Neural progenitor cell (in vitro differentiated cells): ENCODE measurements around the gene VGLL3.

Experiments used
- EZH2 ChIP-seq: fragments of 200-600 bp; sonication (generic); IDR thresholded peaks from 2 replicates; pipeline ENCODE4 v1.6.1; 2017; ENCODE audit warnings: antibody characterized with exemption, mild to moderate bottlenecking, moderate library complexity
- TF ChIP-seq, protein P1 (sequence below): fragments of 200-600 bp; sonication (generic); IDR thresholded peaks from 2 replicates; pipeline ENCODE4 v1.5.1; 2017; ENCODE audit warnings: antibody characterized with exemption, mild to moderate bottlenecking

GRCh38 chr3:86954747-86955146, 36.2 kb downstream of the VGLL3 start:
- TF ChIP-seq, protein P1, sequence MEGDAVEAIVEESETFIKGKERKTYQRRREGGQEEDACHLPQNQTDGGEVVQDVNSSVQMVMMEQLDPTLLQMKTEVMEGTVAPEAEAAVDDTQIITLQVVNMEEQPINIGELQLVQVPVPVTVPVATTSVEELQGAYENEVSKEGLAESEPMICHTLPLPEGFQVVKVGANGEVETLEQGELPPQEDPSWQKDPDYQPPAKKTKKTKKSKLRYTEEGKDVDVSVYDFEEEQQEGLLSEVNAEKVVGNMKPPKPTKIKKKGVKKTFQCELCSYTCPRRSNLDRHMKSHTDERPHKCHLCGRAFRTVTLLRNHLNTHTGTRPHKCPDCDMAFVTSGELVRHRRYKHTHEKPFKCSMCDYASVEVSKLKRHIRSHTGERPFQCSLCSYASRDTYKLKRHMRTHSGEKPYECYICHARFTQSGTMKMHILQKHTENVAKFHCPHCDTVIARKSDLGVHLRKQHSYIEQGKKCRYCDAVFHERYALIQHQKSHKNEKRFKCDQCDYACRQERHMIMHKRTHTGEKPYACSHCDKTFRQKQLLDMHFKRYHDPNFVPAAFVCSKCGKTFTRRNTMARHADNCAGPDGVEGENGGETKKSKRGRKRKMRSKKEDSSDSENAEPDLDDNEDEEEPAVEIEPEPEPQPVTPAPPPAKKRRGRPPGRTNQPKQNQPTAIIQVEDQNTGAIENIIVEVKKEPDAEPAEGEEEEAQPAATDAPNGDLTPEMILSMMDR, result no peak
- no peak for TF ChIP-seq EZH2
